RKO (cell line): ENCODE data around the gene ECPAS.
"Not testable (repeated sequence)": the region's sequence is repeated elsewhere in the genome, so short reads cannot be mapped to it uniquely, and the experiment has no call there.

Experiments used
- DNase-seq: peaks from one replicate; pipeline ENCODE4 v3.0.0-alpha.2; 2016; ENCODE audit warnings: low spot score

The ECPAS gene

GRCh38 chr9:111334318-111334863 is 149.8 kb downstream of the ECPAS start:
- DNase-seq = not testable (repeated sequence)

GRCh38 chr9:111330124-111330523 is 154.1 kb downstream of the ECPAS start, which contains the start of gene OR2K2:
Gene OR2K2 (minus strand): TSS chr9:111330224. CDS start chr9:111328433, 1,791 bp downstream.
- no peak for DNase-seq

- DNase-seq = no peak
Measured at GRCh38 chr9:111320631-111321030, 163.6 kb downstream of the ECPAS start.

- no peak for DNase-seq
Measured at GRCh38 chr9:111316796-111317195, 167.4 kb downstream of the ECPAS start.
